GM18867 (cell line): Measurements from ENCODE around the gene NIM1K.
A peak's percentile ranks its signal among the peaks of the same experiment; 100 is the strongest.
"Not testable (repeated sequence)": the region's sequence is repeated elsewhere in the genome, so short reads cannot be mapped to it uniquely, and the experiment has no call there.

Experiments
- ATAC-seq: cut with Tn5 transposase; IDR thresholded peaks from one replicate; pipeline ENCODE4 v1.9.1; 2021; ENCODE audit warnings: mild to moderate bottlenecking, moderate library complexity; ENCODE audit not compliant: unreplicated experiment

The NIM1K gene

GRCh38 chr5:43190755-43191603 is 1.0 kb upstream of the NIM1K start:
- ATAC-seq: no peak

GRCh38 chr5:43192558-43193180 is 644 bp downstream of the NIM1K start:
- peak; percentile 38 for ATAC-seq

GRCh38 chr5:43193181-43193893 is 1.3 kb downstream of the NIM1K start:
- ATAC-seq: peak; percentile 58

GRCh38 chr5:43193894-43194265 is 1.9 kb downstream of the NIM1K start:
- no peak for ATAC-seq

- no peak for ATAC-seq
These were observed 3.7 kb downstream of the NIM1K start for GRCh38 chr5:43195670-43196265.

GRCh38 chr5:43197535-43197934 is 5.5 kb downstream of the NIM1K start:
- ATAC-seq: no peak

- not testable (repeated sequence) for ATAC-seq
These were observed 9.4 kb downstream of the NIM1K start for GRCh38 chr5:43201442-43201841.

GRCh38 chr5:43202380-43202779 is 10.4 kb downstream of the NIM1K start:
- ATAC-seq: no peak

GRCh38 chr5:43203373-43203772 is 11.3 kb downstream of the NIM1K start:
- no peak for ATAC-seq

- no peak for ATAC-seq
These were observed 12.9 kb downstream of the NIM1K start for GRCh38 chr5:43204958-43205357.

- ATAC-seq: no peak
These were observed 15.6 kb downstream of the NIM1K start for GRCh38 chr5:43207601-43208000.

- ATAC-seq: no peak
These were observed 16.6 kb downstream of the NIM1K start for GRCh38 chr5:43208658-43209057.

- no peak for ATAC-seq
These were observed 17.0 kb downstream of the NIM1K start for GRCh38 chr5:43209060-43209459.

GRCh38 chr5:43209833-43210232 is 17.8 kb downstream of the NIM1K start:
- no peak for ATAC-seq

GRCh38 chr5:43210570-43210969 is 18.5 kb downstream of the NIM1K start:
- ATAC-seq: no peak

GRCh38 chr5:43213951-43214350 is 21.9 kb downstream of the NIM1K start:
- no peak for ATAC-seq

- ATAC-seq: no peak
These were observed 23.1 kb downstream of the NIM1K start for GRCh38 chr5:43215073-43215631.

GRCh38 chr5:43216941-43217340 is 24.9 kb downstream of the NIM1K start:
- ATAC-seq: no peak

- ATAC-seq: no peak
These were observed 27.1 kb downstream of the NIM1K start for GRCh38 chr5:43219120-43219519.

GRCh38 chr5:43221502-43221901 is 29.5 kb downstream of the NIM1K start:
- ATAC-seq: peak; percentile 53

GRCh38 chr5:43225649-43226245 is 33.7 kb downstream of the NIM1K start:
- no peak for ATAC-seq
